ENCODE data around the gene ATP2B3. TPM values are rescaled to one million over a fixed set of nuclear protein-coding genes. Genes with fewer than 3 reads are reported as not detected.

ATP2B3 gene
- total RNA-seq, 4 donors from 2014 or later = not detected

DNA sequence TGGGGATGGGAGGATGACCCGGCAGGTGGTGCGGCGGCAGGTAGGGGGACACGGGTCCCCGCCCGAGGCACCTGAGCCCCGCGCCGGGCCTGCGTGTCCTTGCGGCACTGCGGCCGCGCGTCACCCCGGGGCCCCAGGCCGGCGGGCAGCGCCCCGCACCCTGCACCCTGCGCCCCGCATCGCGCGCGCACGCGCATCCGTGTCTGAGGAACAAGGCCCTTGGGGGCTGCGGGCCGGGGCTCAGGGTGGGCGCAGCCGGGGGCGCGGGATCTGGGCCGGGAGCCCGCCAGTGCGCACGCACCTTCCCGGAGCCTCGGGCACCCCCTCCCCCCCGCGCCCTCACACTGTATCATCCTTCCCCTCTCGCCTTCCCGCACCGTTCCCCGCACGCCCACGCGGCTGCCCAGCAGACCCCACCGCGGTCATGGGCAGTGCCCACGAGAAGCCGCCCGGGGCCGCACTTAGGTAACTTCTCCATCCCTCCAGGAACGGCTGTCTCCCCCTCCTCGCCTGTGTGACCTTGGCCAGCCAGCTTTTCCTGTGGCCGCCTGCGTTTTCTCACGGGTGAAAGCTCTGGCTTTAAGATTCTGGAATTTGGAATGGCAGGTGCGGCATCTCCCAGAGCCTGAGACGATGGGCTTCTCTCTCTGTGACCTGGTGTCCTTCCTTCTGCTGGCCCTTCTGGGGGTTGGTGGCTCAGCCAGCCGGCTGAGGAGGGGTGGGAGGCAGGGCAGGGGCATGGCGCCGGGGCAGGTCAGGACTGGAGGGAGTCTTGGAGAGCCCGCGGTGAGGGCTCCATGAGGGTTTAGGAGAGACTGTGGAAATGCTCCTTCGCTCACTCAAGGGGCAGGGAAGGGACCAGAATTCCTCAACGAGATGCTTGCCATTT, 748 bp downstream of the ATP2B3 start:
- TF ChIP-seq, protein P1, sequence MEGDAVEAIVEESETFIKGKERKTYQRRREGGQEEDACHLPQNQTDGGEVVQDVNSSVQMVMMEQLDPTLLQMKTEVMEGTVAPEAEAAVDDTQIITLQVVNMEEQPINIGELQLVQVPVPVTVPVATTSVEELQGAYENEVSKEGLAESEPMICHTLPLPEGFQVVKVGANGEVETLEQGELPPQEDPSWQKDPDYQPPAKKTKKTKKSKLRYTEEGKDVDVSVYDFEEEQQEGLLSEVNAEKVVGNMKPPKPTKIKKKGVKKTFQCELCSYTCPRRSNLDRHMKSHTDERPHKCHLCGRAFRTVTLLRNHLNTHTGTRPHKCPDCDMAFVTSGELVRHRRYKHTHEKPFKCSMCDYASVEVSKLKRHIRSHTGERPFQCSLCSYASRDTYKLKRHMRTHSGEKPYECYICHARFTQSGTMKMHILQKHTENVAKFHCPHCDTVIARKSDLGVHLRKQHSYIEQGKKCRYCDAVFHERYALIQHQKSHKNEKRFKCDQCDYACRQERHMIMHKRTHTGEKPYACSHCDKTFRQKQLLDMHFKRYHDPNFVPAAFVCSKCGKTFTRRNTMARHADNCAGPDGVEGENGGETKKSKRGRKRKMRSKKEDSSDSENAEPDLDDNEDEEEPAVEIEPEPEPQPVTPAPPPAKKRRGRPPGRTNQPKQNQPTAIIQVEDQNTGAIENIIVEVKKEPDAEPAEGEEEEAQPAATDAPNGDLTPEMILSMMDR (IDR thresholded peaks at IDR 0.05; ENCODE audit: low read depth) = no peak

DNA sequence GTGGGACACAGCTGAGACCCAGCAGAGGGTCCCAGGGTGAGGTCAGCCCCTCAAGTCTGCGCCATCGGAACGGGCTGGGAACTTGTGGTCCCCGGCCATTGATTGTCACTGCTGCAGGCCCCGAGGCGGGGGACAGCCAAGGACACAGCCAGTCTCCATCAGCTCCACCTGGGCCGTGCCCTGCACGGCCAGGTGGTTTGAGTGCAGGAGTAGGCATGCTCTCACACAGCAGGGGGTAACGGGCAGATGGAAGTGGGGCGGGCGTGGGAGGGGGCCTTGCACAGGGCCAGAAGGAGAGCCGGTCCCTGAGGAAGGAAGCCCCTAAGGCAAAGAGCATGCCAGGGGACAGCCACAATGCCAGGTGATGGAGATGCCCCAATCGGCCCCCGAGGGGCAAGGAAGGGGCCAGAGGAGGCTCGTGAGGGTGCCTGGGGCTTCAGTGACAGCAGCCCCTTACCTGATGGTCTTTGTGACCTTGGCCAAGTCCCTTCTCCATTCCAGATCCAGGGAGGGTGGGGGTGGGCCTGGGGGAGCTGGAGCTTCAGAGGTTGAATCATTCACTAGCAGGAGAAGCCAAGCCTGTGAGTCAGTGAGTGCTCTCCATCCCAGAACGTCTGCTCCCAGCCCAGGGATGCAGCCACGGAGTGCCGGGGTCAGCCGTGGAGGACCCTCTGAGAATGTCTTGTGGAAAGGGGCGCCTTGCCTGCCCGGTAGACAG, 2.3 kb downstream of the ATP2B3 start:
- TF ChIP-seq, protein P1 (IDR thresholded peaks at IDR 0.05; ENCODE audit: low read depth) = no peak

DNA sequence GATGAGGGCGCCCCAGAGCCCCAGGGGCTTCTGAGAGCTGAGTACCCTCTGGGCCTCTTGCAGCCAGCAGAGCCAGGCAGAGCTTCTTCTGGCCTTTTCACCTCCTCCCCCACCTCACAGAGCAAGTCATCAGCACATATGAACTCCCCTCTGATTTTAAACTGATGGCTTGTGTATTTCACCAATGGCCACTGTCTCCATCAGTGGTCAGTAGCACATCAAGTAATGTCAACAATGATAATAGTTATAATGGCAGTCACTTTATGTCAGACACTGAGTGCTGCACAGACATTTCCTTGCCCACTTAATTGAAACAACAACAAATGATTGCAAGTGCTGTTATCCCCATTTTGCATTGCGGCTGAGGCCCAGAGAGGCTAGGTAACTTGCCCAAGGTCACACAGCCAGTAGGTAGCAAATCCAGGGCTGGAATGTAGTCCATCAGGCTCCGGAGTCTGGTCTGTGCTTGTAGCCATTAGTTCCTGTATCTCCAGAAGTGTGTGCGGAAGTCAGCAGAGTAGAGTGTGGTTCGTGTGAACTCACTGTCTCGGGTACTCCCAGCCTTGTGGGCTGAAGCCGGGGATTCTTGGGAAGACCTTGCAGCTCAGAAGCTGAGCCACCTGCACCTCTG, 3.0 kb downstream of the ATP2B3 start:
- TF ChIP-seq, protein P1 (IDR thresholded peaks at IDR 0.05; ENCODE audit: low read depth) = no peak

DNA sequence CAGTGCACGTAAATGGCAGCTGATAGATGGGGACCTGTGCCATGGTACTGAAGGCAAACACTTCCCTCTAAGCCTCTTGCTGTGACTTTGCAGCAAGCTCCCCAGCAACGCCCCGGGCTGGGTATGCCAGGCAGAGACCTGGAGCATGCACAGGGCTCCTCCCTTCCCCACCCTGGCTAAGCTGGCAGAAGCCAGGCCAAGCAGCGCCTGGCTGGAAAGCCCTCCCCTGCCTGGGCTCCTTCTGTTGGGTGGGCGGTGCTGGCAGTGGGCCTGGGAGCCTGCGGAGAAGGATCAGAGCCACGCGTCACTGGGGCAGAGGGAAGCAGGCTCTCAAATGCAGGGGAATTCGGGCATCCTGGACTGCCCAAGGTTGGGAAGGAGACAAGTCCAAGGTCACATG, 3.6 kb downstream of the ATP2B3 start:
- TF ChIP-seq, protein P1 (IDR thresholded peaks at IDR 0.05; ENCODE audit: low read depth) = no peak

DNA sequence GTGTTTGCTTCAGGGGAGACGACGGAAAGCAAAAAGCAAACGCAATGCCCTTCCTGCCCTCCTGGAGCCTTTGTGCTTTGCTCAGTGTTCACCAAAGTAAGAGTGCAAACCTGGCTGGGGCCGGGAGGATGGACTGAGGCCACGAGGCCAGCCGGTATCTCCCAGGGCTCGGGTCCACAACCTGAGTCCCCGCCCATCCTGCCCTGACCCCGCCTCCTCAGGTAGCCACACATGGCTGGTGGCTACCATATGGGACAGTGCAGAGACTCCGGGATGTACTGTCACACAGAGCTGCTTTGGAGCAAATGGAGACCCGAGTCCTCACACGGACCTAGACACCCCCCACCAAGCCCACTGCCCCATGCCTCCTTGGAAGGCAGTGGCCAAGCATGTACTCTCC, 4.8 kb downstream of the ATP2B3 start:
- TF ChIP-seq, protein P1 (IDR thresholded peaks at IDR 0.05; ENCODE audit: low read depth) = no peak

DNA sequence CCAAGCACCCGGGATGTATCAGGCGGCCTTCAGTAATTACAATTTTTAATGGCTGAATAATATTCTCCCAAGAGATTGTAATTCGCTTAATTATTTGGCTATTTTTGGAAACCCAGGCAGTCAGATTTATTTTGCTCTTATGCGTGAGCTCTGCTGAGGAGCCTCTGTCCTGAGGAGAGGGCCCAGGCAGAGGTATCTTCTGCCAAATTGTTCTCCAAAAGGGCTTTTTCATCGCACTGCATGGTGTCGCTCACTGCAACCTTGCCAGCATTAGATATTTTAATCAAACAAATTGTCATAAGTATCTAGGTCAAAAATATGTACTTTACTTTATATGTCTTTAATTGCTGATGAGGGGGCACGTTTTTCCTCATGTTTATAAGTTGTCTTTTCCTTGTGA, 5.8 kb downstream of the ATP2B3 start:
- TF ChIP-seq, protein P1 (IDR thresholded peaks at IDR 0.05; ENCODE audit: low read depth) = no peak

DNA sequence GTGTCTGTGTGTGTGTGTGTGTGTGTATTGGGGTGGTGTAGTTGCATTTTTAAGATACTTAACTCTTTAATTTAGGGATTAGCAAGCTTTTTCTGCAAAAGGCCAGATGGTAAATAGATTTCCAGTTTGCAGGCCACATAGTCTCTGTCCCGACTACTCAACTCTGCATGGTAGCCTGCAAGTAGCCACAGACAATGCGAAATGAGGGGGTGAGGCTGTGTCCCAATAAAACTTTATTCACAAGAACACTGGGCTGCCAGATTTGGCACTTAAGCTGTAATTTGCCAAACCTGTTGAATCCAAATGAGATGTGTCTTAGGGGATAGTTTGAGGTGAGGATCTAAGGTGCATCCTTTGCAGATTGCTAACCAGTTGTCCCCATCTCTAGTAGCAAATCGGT, 6.8 kb downstream of the ATP2B3 start:
- TF ChIP-seq, protein P1 (IDR thresholded peaks at IDR 0.05; ENCODE audit: low read depth) = no peak
